IMR-90 (cell line): ENCODE results near the gene RHOH. TPM values are rescaled to one million over a fixed set of nuclear protein-coding genes. Genes with fewer than 3 reads are reported as not detected.
A peak's percentile ranks its signal among the peaks of the same experiment; 100 is the strongest.

ENCODE experiments used
- ATAC-seq: fragments of 200-7000 bp; cut with Tn5 transposase; 2 replicates; pipeline ENCODE4 v1.9.1; 2020; ENCODE audit warnings: low read depth, mild to moderate bottlenecking, moderate library complexity
- BruUV-seq: library from RNA; stranded (reverse); fragments of 400-500 nt; replicated peaks from 2 replicates; lab custom pipeline; 2021; lab: Mats Ljungman, UMichigan
- CTCF ChIA-PET: fragments of 300-600 bp; formaldehyde crosslinking; extraction: SDS; loops from one replicate; lab custom pipeline; 2021; ENCODE audit warnings: antibody characterized with exemption; lab: Yijun Ruan, JAX
- POLR2A ChIA-PET: fragments of 300-600 bp; sonication (Branson Sonifier 250); formaldehyde crosslinking; loops from one replicate; lab custom pipeline; 2022; ENCODE audit warnings: antibody characterized with exemption; ENCODE audit not compliant: unreplicated experiment; lab: Charles Lee
- DNase-seq: peaks from one replicate; pipeline ENCODE4 v3.0.0; 2013
- H2AFZ ChIP-seq: replicated peaks from 2 replicates; pipeline ENCODE3; 2013; ENCODE audit warnings: low read length, mild to moderate bottlenecking; ENCODE audit not compliant: poor library complexity
- H2AK5ac ChIP-seq: 2 replicates; pipeline ENCODE4 v1.6.1; 2013; ENCODE audit warnings: low read depth, low read length, inconsistent platforms
- H2AK9ac ChIP-seq: replicated peaks from 2 replicates; pipeline ENCODE3; 2013; ENCODE audit warnings: mild to moderate bottlenecking, low read depth, low read length, moderate library complexity; ENCODE audit not compliant: poor library complexity
- H2BK120ac ChIP-seq: 2 replicates; pipeline ENCODE4 v1.6.1; 2013; ENCODE audit warnings: low read depth, low read length, inconsistent platforms
- H2BK15ac ChIP-seq: 3 replicates; pipeline ENCODE4 v1.6.1; 2013; ENCODE audit warnings: low read depth, low read length, inconsistent platforms
- H2BK20ac ChIP-seq: 2 replicates; pipeline ENCODE4 v1.6.1; 2013; ENCODE audit warnings: low read depth, mild to moderate bottlenecking, inconsistent platforms, low read length, moderate library complexity
- H2BK5ac ChIP-seq: 2 replicates; pipeline ENCODE4 v1.6.1; 2013; ENCODE audit warnings: mild to moderate bottlenecking, low read depth, low read length, inconsistent platforms; ENCODE audit not compliant: poor library complexity, severe bottlenecking
- H3K14ac ChIP-seq: replicated peaks from 2 replicates; pipeline ENCODE4 v1.6.1; 2013; ENCODE audit warnings: low read depth, low read length, inconsistent platforms
- H3K18ac ChIP-seq: 2 replicates; pipeline ENCODE4 v1.6.1; 2013; ENCODE audit warnings: low read depth, low read length, control low read depth
- H3K23ac ChIP-seq: 2 replicates; pipeline ENCODE4 v1.6.1; 2013; ENCODE audit warnings: low read depth, low read length, inconsistent platforms
- H3K27ac ChIP-seq: 2 replicates; pipeline ENCODE4 v1.5.1; 2013; ENCODE audit warnings: mild to moderate bottlenecking, control low read depth, low read length; ENCODE audit not compliant: insufficient read depth
- H3K27me3 ChIP-seq: 2 replicates; pipeline ENCODE4 v1.6.1; 2013; ENCODE audit warnings: low read length; ENCODE audit not compliant: control insufficient read depth, insufficient read depth
- H3K36me3 ChIP-seq: 2 replicates; pipeline ENCODE4 v1.6.1; 2013; ENCODE audit warnings: low read length, mixed read lengths; ENCODE audit not compliant: control insufficient read depth, insufficient read depth
- H3K4ac ChIP-seq: 2 replicates; pipeline ENCODE4 v1.6.1; 2013; ENCODE audit warnings: low read depth, low read length, inconsistent platforms
- H3K4me1 ChIP-seq: 2 replicates; pipeline ENCODE4 v1.6.1; 2013; ENCODE audit warnings: low read length, mixed read lengths; ENCODE audit not compliant: control insufficient read depth, insufficient read depth
- H3K4me2 ChIP-seq: 2 replicates; pipeline ENCODE4 v1.6.1; 2013; ENCODE audit warnings: low read depth, mild to moderate bottlenecking, control low read depth, low read length, moderate library complexity
- H3K4me3 ChIP-seq: 2 replicates; pipeline ENCODE4 v1.5.1; 2013; ENCODE audit warnings: low read depth, mild to moderate bottlenecking, control low read depth, low read length, moderate library complexity; ENCODE audit not compliant: insufficient read depth
- H3K56ac ChIP-seq: 2 replicates; pipeline ENCODE4 v1.6.1; 2013; ENCODE audit warnings: low read length, inconsistent platforms; ENCODE audit not compliant: insufficient read depth; ENCODE audit errors: extremely low read depth
- H3K79me1 ChIP-seq, 2 experiments: 2 replicates each; pipeline ENCODE4 v1.6.1; 2013; ENCODE audit warnings: low read length in 2 of 2, inconsistent platforms in 1 of 2, low read depth in 1 of 2
- H3K9ac ChIP-seq: 2 replicates; pipeline ENCODE4 v1.6.1; 2013; ENCODE audit warnings: low read depth, low read length, control low read depth
- H3K9me1 ChIP-seq: 2 replicates; pipeline ENCODE4 v1.6.1; 2013; ENCODE audit warnings: low read length, inconsistent platforms; ENCODE audit not compliant: insufficient read depth
- H3K9me3 ChIP-seq: 2 replicates; pipeline ENCODE4 v1.6.1; 2013; ENCODE audit warnings: low read length; ENCODE audit not compliant: control insufficient read depth, insufficient read depth
- H4K20me1 ChIP-seq: 2 replicates; pipeline ENCODE4 v1.6.1; 2013; ENCODE audit warnings: low read length, inconsistent platforms; ENCODE audit not compliant: insufficient read depth
- H4K5ac ChIP-seq: 2 replicates; pipeline ENCODE4 v1.6.1; 2013; ENCODE audit warnings: mild to moderate bottlenecking, low read depth, low read length, control low read depth
- H4K8ac ChIP-seq, 2 experiments: 2 replicates each; pipeline ENCODE4 v1.6.1; 2013; ENCODE audit warnings: low read depth in 2 of 2, low read length in 2 of 2, control low read depth in 1 of 2, inconsistent platforms in 1 of 2
- H4K91ac ChIP-seq: 2 replicates; pipeline ENCODE4 v1.6.1; 2013; ENCODE audit warnings: low read depth, low read length, inconsistent platforms; ENCODE audit not compliant: insufficient read depth
- CEBPB ChIP-seq: IDR thresholded peaks from 2 replicates; pipeline ENCODE4 v1.6.1; 2012; ENCODE audit warnings: low read depth, low read length, improper control_type of control experiment
- FOS ChIP-seq: fragments of 150-350 bp; IDR thresholded peaks from 2 replicates; pipeline ENCODE4 v1.6.1; 2016; ENCODE audit warnings: low read depth, low read length
- NFE2L2 ChIP-seq: fragments of 150-350 bp; IDR thresholded peaks from 2 replicates; pipeline ENCODE4 v1.6.1; 2016; ENCODE audit warnings: low read depth, mild to moderate bottlenecking, low read length
- SMC3 ChIP-seq: fragments of 150-350 bp; IDR thresholded peaks from 2 replicates; pipeline ENCODE4 v1.6.1; 2016; ENCODE audit warnings: low read depth, mild to moderate bottlenecking, antibody characterized with exemption, low read length, moderate library complexity
- WGBS, 2 experiments: methylation state at CpG; one replicate each; pipeline versions ENCODE4 v1.1.5 to v1.1.7; 2013; ENCODE audit warnings: missing lambda C conversion rate in 2 of 2; ENCODE audit not compliant: insufficient read length in 1 of 2; ENCODE audit errors: extremely low coverage in 2 of 2; 5-methylcytosine and 5-hydroxymethylcytosine counted together
- dilution Hi-C: fragments of 300-500 bp; cut with HindIII; formaldehyde crosslinking; loops from one replicate; pipeline ENCODE4 v1.14.3; 2018; ENCODE audit warnings: low sequenced_read_pairs; ENCODE audit not compliant: unreplicated experiment
- in situ Hi-C: fragments of 300-500 bp; cut with MboI; formaldehyde crosslinking; loops from 3 replicates; pipeline ENCODE4 v1.14.3; 2019; ENCODE audit warnings: low sequenced_read_pairs, inconsistent platforms, mixed read lengths
- intact Hi-C: fragments of 100-400 bp; cut with micrococcal nuclease; formaldehyde crosslinking; loops from 2 replicates; pipeline ENCODE4 v1.10.0; 2022
- polyA plus RNA-seq, 3 experiments: library from polyadenylated mRNA; depleted of rRNA; stranded (reverse); fragments of >200 nt; gene quantifications; 2 replicates each; pipeline ENCODE4 v1.2.3, GENCODE V29; 2012; ENCODE audit warnings: low replicate concordance in 1 of 3
- total RNA-seq: library from RNA; depleted of rRNA; stranded (reverse); fragments of >200 nt; gene quantifications from 2 replicates; pipeline ENCODE4 v1.2.3, GENCODE V29; 2012
- TF ChIP-seq, protein P1 (sequence below): fragments of 150-350 bp; IDR thresholded peaks from 2 replicates; pipeline ENCODE4 v1.6.1; 2016; ENCODE audit warnings: low read depth, mild to moderate bottlenecking, low read length, moderate library complexity, borderline replicate concordance
- TF ChIP-seq, protein P2 (sequence below): fragments of 150-350 bp; IDR thresholded peaks from 2 replicates; pipeline ENCODE4 v1.6.1; 2017; ENCODE audit warnings: mild to moderate bottlenecking, antibody characterized with exemption, low read length, low read depth

The RHOH gene
- total and polyA plus RNA-seq, 2 of the 4 experiments (the other 2 are of a cell fraction), result not detected

- no peak overlapping the region for H2BK15ac ChIP-seq
- H4K20me1 ChIP-seq, result peaks cover 6% of the 10 kb centered on the region; the same call in 1 of the 2 replicates
- dilution Hi-C loops, result no loop called here
- no peak overlapping the region for H2AK9ac ChIP-seq
- H2AK5ac ChIP-seq, result no peak overlapping the region
- H3K56ac ChIP-seq, result no peak overlapping the region
- DNase-seq (peak; percentile 48), ATAC-seq (peak; percentile 42)
- 78 to 100% methylated on average over 1 to 5 of the region's 9 CpGs for WGBS, 2 experiments
- no peak overlapping the region for H4K91ac ChIP-seq
- no peak overlapping the region for H4K8ac ChIP-seq
- no peaks in the 10 kb centered on the region for H3K36me3 ChIP-seq
- TF ChIP-seq CEBPB (no peak), NFE2L2 (no peak), FOS (0 out of 2 replicates have a peak, but pooled peaks have one; percentile 4), SMC3 (no peak)
- TF ChIP-seq, protein P1, sequence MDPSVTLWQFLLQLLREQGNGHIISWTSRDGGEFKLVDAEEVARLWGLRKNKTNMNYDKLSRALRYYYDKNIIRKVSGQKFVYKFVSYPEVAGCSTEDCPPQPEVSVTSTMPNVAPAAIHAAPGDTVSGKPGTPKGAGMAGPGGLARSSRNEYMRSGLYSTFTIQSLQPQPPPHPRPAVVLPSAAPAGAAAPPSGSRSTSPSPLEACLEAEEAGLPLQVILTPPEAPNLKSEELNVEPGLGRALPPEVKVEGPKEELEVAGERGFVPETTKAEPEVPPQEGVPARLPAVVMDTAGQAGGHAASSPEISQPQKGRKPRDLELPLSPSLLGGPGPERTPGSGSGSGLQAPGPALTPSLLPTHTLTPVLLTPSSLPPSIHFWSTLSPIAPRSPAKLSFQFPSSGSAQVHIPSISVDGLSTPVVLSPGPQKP, result no peak
- TF ChIP-seq, protein P2, sequence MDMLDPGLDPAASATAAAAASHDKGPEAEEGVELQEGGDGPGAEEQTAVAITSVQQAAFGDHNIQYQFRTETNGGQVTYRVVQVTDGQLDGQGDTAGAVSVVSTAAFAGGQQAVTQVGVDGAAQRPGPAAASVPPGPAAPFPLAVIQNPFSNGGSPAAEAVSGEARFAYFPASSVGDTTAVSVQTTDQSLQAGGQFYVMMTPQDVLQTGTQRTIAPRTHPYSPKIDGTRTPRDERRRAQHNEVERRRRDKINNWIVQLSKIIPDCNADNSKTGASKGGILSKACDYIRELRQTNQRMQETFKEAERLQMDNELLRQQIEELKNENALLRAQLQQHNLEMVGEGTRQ, result no peak
- H3K9ac ChIP-seq, result no peak overlapping the region
- in situ Hi-C loops, result no loop called here
- H2AFZ ChIP-seq, result peak overlapping the region; percentile 5
- H3K27ac ChIP-seq, result no peak overlapping the region
- H3K18ac ChIP-seq, result no peak overlapping the region
- H3K14ac ChIP-seq, result no peak overlapping the region
- no peaks in the 10 kb centered on the region; the same call in 1 of the 2 replicates for H3K27me3 ChIP-seq
- H2BK20ac ChIP-seq, result no peak overlapping the region
- no peak overlapping the region for H3K23ac ChIP-seq
- H2BK5ac ChIP-seq, result no peak overlapping the region
- H2BK120ac ChIP-seq, result no peak overlapping the region
- H3K4me1 ChIP-seq, result peaks cover 9% of the 10 kb centered on the region
- peaks cover 6% of the 10 kb centered on the region for H3K9me1 ChIP-seq
- CTCF ChIA-PET, result interaction anchor here (1.0 kb wide), 1 partner anchor 62 kb away, joined by 4 read pairs; no protein-coding TSS in a partner anchor
- no TSS peak for BruUV-seq
- no peaks in the 10 kb centered on the region for H3K9me3 ChIP-seq
- no peak overlapping the region for H4K5ac ChIP-seq
- POLR2A ChIA-PET, result no interaction called here
- no peak overlapping the region for H3K4me3 ChIP-seq
- intact Hi-C loops, result no loop called here
- H3K79me1 ChIP-seq, result no peaks in the 10 kb centered on the region
- no peak overlapping the region for H3K4me2 ChIP-seq
- no peak overlapping the region for H3K4ac ChIP-seq
Measured at GRCh38 chr4:40254608-40255392, 58.0 kb downstream of the RHOH start.
